Measurements from ENCODE around the gene TPRG1L. TPM values are rescaled to one million over a fixed set of nuclear protein-coding genes. Genes with fewer than 3 reads are reported as not detected.

TPRG1L gene
- total RNA-seq, 1 experiment from 2014 or later, result 24.0 TPM

GRCh38 chr1:3578433-3578805, 46.4 kb upstream of the TPRG1L start:
- H3T11ph ChIP-seq (ENCODE audit: low read length), result no peak overlapping the region
- no peak overlapping the region for H2BK20ac ChIP-seq (ENCODE audit: low read depth, low read length, poor library complexity, severe bottlenecking)
- Mint-ChIP-seq H3K27me3 (ENCODE audit: low read depth) (no peaks in the 10 kb centered on the region; the same call in 1 of the 2 replicates), H3K36me3 (ENCODE audit: insufficient read depth in 1 of 3, low read depth in 3 of 3) (peaks cover 5 to 7% (median 6%) of the 10 kb centered on the region in 3 experiments; a peak in 5 of 7 replicates), H3K4me3 (no peak overlapping the region), H3K27ac (no peak overlapping the region), H3K4me1 (peaks cover 0 to 4% of the 10 kb centered on the region in 2 experiments; a peak in 1 of 4 replicates), H3K9me3 (peaks cover 0 to 4% of the 10 kb centered on the region in 2 experiments; a peak in 1 of 5 replicates)
- H4K91ac ChIP-seq (ENCODE audit: insufficient read length, low read depth, low read length), result no peak overlapping the region
- no peak overlapping the region for H3K18ac ChIP-seq (ENCODE audit: insufficient read length, low read depth, low read length)
- no peak overlapping the region for H2AFZ ChIP-seq (ENCODE audit: low read length)
- no peaks in the 10 kb centered on the region for H3K23me2 ChIP-seq (ENCODE audit: insufficient read length, low read depth, low read length, poor library complexity, severe bottlenecking)
- no peaks in the 10 kb centered on the region for H3K9me3 ChIP-seq (ENCODE audit: control insufficient read depth, low read depth, low read length)
- no peaks in the 10 kb centered on the region for H3K79me2 ChIP-seq (ENCODE audit: insufficient read depth, low read length)
- no peak overlapping the region for H4K5ac ChIP-seq (ENCODE audit: insufficient read length, low read depth, low read length)
- no peak overlapping the region; the same call in 1 of the 2 replicates for H3K14ac ChIP-seq (ENCODE audit: insufficient read depth, low read length)
- no peak overlapping the region for H4K8ac ChIP-seq (replicated peaks; ENCODE audit: insufficient read length, low read depth, low read length)
- H2BK120ac ChIP-seq (ENCODE audit: low read depth, low read length, poor library complexity, severe bottlenecking), result no peak overlapping the region
- no peaks in the 10 kb centered on the region for H3K27me3 ChIP-seq (ENCODE audit: insufficient read depth, low read length)
- no peak overlapping the region for H2AK5ac ChIP-seq (ENCODE audit: insufficient read length, low read length)
- no CpG with 5 or more reads among the region's 8 CpGs for whole genome bisulfite sequencing (ENCODE audit: extremely low coverage, insufficient read length, low lambda C conversion rate)
- no peak overlapping the region for H2BK15ac ChIP-seq (ENCODE audit: low read depth, low read length)
- H4K20me1 ChIP-seq (ENCODE audit: control insufficient read depth, insufficient read depth, insufficient read length), result no peaks in the 10 kb centered on the region
- no peak overlapping the region for H3K9ac ChIP-seq (ENCODE audit: extremely low read depth, insufficient read length, low read length)
- H3K79me1 ChIP-seq (ENCODE audit: insufficient read depth, low read depth, low read length, poor library complexity, severe bottlenecking), result no peaks in the 10 kb centered on the region
- no peak overlapping the region for H2BK5ac ChIP-seq (ENCODE audit: insufficient read length, low read length)
- H2BK12ac ChIP-seq (ENCODE audit: insufficient read length, low read depth, low read length), result no peak overlapping the region
- no peaks in the 10 kb centered on the region for H3K4me1 ChIP-seq (ENCODE audit: insufficient read depth, low read length)
- TF ChIP-seq, protein P1, sequence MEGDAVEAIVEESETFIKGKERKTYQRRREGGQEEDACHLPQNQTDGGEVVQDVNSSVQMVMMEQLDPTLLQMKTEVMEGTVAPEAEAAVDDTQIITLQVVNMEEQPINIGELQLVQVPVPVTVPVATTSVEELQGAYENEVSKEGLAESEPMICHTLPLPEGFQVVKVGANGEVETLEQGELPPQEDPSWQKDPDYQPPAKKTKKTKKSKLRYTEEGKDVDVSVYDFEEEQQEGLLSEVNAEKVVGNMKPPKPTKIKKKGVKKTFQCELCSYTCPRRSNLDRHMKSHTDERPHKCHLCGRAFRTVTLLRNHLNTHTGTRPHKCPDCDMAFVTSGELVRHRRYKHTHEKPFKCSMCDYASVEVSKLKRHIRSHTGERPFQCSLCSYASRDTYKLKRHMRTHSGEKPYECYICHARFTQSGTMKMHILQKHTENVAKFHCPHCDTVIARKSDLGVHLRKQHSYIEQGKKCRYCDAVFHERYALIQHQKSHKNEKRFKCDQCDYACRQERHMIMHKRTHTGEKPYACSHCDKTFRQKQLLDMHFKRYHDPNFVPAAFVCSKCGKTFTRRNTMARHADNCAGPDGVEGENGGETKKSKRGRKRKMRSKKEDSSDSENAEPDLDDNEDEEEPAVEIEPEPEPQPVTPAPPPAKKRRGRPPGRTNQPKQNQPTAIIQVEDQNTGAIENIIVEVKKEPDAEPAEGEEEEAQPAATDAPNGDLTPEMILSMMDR (conservative IDR thresholded peaks at IDR 0.05), result no peak
- DNase-seq, result no peak
- H3K27ac ChIP-seq (ENCODE audit: insufficient read length, low read depth, low read length), result no peak overlapping the region
- H3K23ac ChIP-seq (ENCODE audit: insufficient read length, low read depth, low read length), result no peak overlapping the region
- H3K56ac ChIP-seq (ENCODE audit: insufficient read length, low read depth, low read length), result no peak overlapping the region
- H3K4me2 ChIP-seq (ENCODE audit: insufficient read depth, insufficient read length, low read length), result no peak overlapping the region
- H3K4ac ChIP-seq (ENCODE audit: low read depth, low read length), result no peak overlapping the region

Data from H9 (cell line).